ENCODE data around the gene IL19.

The IL19 gene

GRCh38 chr1:206854401-206855129 lies 84.0 kb downstream of the IL19 start:
- DNase-seq, result no peak

DNA sequence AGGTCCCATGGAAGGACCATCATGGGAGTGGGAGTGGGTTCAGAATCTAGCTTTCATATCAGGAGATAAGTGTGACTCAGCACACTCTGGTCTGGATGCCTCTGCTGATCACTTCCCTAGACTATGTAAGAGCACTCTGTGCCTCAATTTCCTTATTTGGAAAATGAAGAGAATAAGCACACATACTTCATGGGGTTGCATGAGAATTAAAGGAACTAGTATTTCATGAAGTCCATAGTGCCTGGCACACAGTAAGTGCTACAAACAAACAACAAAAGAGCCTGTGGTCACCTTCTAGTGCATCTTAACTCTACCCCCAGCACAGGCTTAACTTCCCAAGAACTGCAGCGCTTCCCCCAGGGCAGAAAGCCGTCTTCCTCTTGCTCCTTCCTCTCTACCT lies 85.3 kb downstream of the IL19 start:
- no peak for DNase-seq

GRCh38 chr1:206856674-206857464 lies 86.3 kb downstream of the IL19 start:
- no peak for DNase-seq

DNA sequence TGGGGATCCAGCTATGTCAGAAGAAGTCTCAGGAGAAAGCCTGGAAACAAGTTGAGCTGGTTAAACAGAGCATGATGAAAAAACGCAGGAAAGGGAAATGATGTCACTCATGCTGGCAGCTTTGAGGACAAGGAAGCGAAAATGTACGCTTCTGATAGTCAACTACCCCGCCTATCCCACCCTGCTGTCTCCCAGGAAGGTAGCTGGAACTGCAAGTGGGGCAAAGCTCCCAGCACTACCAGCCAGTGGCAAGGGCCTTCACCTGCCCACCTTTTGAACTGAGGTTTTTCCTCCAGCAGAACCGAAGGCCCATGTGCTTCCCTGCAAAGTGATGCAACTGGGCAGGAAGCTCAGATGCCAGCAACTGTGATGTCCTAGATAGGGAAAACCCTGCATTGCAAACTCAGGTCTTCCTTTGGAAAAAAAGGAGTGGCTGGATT lies 88.5 kb downstream of the IL19 start:
- peak in 1 of 58 donors; percentile 3 for DNase-seq

DNA sequence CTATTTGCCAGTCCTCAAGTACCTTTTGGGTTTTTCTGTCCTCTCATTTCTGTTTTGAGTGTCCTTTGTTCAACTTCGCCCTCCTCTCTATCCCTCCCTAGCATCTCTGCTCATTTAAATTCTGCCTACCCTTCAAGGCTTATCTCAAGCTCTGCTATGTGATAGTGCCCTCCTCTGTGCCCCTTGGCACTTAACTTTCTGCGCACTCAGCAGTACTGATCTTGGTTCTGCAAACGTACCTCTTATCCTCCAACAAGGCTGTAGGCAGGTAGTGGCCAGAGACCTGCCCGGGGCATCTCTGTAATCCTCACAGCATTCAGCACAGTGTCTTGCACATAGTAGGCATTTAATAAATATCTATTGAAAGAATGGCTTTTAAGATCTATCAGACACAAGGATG lies 89.6 kb downstream of the IL19 start:
- no peak for DNase-seq

GRCh38 chr1:206863266-206863665 lies 92.7 kb downstream of the IL19 start:
- no peak for DNase-seq

DNA sequence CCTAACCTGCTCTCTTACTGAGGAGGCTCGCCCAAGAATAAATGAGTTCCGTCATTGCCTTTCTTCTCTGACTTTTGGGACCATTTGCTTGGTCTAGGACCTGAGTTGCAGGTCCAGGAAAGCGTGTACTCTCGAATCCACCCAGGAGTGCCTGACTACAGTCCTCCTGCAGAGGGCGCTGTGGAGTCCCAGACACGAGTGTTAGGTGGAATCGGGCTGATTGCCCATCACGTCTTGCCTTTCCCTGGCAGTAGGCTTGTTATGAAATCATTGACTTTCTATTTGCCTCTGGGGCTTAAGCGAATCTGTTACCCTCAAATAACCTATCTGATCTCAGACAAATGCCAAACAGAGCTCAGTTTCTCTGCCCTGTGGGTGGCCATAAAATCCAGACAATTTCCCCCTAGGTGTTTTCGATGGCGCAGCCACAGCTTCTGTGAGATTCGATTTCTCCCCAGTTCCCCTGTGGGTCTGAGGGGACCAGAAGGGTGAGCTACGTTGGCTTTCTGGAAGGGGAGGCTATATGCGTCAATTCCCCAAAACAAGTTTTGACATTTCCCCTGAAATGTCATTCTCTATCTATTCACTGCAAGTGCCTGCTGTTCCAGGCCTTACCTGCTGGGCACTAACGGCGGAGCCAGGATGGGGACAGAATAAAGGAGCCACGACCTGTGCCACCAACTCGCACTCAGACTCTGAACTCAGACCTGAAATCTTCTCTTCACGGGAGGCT lies 94.5 kb downstream of the IL19 start, which contains the start of gene IL20:
Gene IL20 (plus strand): TSS at position 685 of the 733 bp plus-strand sequence. CDS start 230 bp downstream, outside the sequence.
- DNase-seq, result peak in 19 of 58 donors; percentile 3 to 47 (median 10)

DNA sequence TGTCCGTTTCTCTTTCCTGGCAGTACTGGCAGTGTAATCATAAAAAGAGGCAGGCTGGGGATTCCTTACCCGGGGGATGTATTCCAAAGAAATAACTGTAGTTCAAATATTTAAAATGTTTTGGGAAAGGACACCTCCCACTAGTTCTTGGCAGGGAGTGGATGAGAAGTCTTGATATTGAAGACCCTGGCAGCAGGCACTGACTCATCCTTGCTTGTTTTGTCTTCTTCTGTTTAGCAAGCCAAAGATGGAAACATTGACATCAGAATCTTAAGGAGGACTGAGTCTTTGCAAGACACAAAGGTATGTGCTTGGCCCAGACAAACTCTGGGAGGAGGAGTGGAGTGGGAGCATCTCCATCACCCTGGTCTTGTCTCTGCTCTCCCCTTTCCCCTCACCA lies 95.5 kb downstream of the IL19 start:
- peak in 1 of 58 donors; percentile 4 for DNase-seq

DNA sequence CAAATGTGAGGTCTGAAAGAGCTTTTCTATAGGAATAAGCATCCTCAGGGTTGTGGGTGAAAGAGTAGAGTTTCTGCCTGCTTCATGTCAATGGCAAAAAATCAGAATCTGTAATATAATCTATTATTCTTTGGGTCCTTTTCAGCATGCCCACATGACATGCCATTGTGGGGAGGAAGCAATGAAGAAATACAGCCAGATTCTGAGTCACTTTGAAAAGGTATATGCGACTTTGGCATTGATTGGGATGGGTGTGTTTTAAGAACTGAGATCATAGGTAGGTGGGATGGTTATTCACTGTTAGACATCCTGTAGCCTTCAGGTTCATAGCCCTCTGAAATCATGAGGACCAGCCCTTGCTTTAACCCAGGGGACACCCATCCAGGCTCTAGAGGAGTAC lies 96.7 kb downstream of the IL19 start:
- no peak for DNase-seq

DNA sequence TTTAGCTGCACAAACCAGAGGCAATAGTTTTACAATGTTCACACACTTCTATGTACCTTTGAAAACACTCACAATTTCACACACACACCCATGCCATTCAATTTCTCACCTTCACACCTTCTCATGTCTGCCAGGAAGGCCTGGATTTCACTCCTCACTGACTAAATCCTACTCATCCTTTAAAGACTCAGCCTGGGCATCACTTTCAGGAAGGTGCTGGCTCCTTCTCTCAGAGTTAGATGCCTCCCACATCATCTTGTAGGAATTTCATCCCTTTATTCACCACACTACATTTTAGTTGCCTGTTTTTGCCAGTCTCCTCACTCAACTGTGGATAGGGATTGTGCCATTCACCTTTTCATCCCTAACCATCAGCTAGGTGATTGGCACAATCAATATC lies 97.1 kb downstream of the IL19 start:
- DNase-seq, result no peak

DNA sequence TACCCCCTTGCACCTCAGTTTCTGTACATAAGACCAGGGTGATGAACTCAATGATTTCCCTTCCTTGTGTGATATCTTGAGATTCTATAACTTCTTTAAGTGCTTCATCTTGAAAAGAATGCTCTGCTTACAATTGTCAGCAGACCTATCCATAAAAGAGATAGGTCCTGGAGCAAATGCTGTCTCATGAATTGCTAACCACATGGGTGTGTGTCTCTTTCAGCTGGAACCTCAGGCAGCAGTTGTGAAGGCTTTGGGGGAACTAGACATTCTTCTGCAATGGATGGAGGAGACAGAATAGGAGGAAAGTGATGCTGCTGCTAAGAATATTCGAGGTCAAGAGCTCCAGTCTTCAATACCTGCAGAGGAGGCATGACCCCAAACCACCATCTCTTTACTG lies 97.7 kb downstream of the IL19 start:
- DNase-seq, result no peak

GRCh38 chr1:206872139-206872538 lies 101.6 kb downstream of the IL19 start:
- DNase-seq, result no peak

DNA sequence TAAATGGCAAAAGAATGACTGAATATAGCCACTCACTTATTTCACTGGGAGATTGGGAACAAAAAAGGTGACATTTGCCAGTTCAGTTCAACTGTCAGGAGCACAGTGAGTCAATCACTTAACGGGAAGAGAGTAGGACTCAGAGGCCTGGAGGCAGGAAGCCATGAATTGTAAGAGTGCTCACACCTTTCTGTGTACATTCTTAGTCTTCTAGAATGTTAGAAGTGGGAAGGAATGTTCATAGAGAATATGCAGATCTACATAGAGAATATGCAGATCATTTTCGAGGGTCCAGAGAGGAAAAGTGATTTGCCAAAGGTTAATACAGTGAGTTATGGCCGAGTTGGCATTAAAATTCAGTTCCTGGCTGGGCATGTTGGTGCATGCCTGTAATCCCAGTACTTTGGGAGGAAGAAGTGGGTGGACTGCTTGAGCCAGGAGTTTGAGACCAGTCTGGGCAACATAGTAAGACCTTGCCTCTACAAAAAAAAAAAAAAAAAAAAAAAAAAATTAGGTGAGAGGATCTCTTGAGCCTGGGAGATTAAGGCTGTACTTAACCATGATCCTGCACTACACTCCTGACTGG lies 103.1 kb downstream of the IL19 start:
- DNase-seq, result no peak

GRCh38 chr1:206875752-206876377 lies 105.3 kb downstream of the IL19 start:
- DNase-seq, result no peak

- DNase-seq, result no peak
These were observed 107.9 kb downstream of the IL19 start for GRCh38 chr1:206878456-206878855.

- no peak for DNase-seq
These were observed 109.7 kb downstream of the IL19 start for GRCh38 chr1:206880314-206880713.

GRCh38 chr1:206882555-206882954 lies 112.0 kb downstream of the IL19 start:
- DNase-seq, result no peak

- DNase-seq, result no peak
These were observed 112.6 kb downstream of the IL19 start for GRCh38 chr1:206883160-206883559.

- DNase-seq, result no peak
These were observed 113.3 kb downstream of the IL19 start for GRCh38 chr1:206883876-206884275.

DNA sequence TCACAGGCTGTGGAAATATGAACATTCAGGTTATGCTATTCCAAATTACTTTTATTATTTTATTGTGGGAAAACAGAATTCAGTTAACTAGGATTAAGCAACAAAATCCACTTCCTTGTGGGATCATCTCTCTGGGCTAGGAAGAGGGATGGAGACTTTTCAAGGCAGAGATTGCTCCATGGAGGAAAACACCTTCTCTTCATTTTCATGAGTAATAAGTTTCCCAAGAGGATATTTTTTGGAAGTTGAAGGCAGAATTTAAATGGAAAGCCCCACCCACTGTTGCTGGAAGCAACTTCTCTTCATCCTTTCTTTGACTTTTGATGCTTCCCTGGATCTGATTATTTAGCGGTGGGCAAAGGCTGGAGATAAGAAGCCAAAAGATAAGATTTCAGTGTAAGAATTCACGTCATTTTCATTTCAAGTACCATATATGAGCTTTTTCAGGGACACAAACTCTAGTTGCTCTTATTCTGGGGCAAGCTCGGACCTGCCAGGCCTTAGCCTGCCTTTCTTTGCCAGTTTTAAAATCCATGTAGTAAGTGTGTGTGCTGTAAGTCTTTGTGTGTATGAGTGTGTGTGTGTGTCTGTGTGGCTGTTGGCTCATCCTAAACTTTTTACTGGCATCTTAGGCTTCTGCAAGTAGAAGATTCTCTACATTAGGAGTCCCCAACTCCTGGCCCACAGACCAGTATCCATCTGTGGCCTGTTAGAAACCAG lies 114.9 kb downstream of the IL19 start:
- no peak for DNase-seq
